Fibroblast of mammary gland (primary cell): ENCODE data around the gene PCSK5.

Source experiments
- DNase-seq: peaks from one replicate; pipeline ENCODE4 v3.0.0-alpha.2; 2010; ENCODE audit warnings: low read depth
- H3K4me3 ChIP-seq: 2 replicates; pipeline ENCODE4 v1.5.1; 2011; ENCODE audit warnings: low read depth, mild to moderate bottlenecking, low read length, moderate library complexity; ENCODE audit not compliant: control insufficient read depth
- CTCF ChIP-seq: conservative IDR thresholded peaks from 2 replicates; pipeline ENCODE4 v1.5.1; 2011; ENCODE audit warnings: low read depth, low read length, inconsistent platforms; ENCODE audit not compliant: control insufficient read depth, insufficient read depth

The PCSK5 gene

GRCh38 chr9:75890472-75891276 lies at the start of gene PCSK5:
PCSK5 (plus strand) TSS chr9:75890673; CDS start chr9:75891182, 509 bp downstream.
- peak; percentile 89 for DNase-seq
- peak within 1 kb of the TSS; percentile 81 for H3K4me3 ChIP-seq
- TF ChIP-seq CTCF = no peak

GRCh38 chr9:75844321-75844720 lies 46.2 kb upstream of the PCSK5 start:
- H3K4me3 ChIP-seq = no peak overlapping the region
- no peak for DNase-seq
- TF ChIP-seq CTCF = no peak

- DNase-seq = no peak
- H3K4me3 ChIP-seq = no peak overlapping the region
- no peak for TF ChIP-seq CTCF
Observed at GRCh38 chr9:75845806-75846205, 44.7 kb upstream of the PCSK5 start.

GRCh38 chr9:75847085-75847484 lies 43.4 kb upstream of the PCSK5 start:
- no peak for TF ChIP-seq CTCF
- H3K4me3 ChIP-seq = no peak overlapping the region
- DNase-seq = no peak

- no peak for TF ChIP-seq CTCF
- DNase-seq = no peak
- H3K4me3 ChIP-seq = no peak overlapping the region
Observed at GRCh38 chr9:75850459-75851200, 39.8 kb upstream of the PCSK5 start.

- H3K4me3 ChIP-seq = no peak overlapping the region
- no peak for DNase-seq
- no peak for TF ChIP-seq CTCF
Observed at GRCh38 chr9:75851917-75852316, 38.6 kb upstream of the PCSK5 start.
